GM08714 (cell line): Measurements from ENCODE around the gene FGF2.
"Not testable (repeated sequence)": the region's sequence is repeated elsewhere in the genome, so short reads cannot be mapped to it uniquely, and the experiment has no call there.

Experiments used
- H3K4me3 ChIP-seq: fragments of 200-500 bp; sonication (Bioruptor generic); 2 replicates; pipeline ENCODE4 v1.5.1; 2014; ENCODE audit warnings: mild to moderate bottlenecking, low read length, inconsistent platforms
- ZNF274 ChIP-seq: IDR thresholded peaks from 2 replicates; pipeline ENCODE4 v1.6.1; 2012; ENCODE audit warnings: mild to moderate bottlenecking, low read depth, low read length

Gene FGF2

DNA sequence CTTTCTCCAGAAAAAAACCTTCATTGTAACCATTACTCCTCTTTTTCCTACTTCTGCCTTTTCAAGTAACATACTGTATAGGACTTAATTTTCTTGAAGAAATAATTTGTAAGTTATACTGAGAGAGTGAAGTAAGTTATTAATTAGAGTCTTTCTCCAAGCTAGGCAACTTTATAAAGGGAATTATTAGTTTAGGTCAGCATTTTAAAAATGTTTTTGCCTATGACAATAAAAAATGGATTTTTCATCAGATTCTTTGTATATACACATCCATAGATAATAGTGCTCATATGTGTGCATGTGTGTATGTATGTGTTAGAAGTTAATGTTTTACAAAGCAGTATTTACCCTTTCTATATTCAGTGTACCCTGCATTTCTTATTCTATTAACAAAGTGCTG is 106.1 kb downstream of the FGF2 start:
- no peak for TF ChIP-seq ZNF274
- no peak overlapping the region for H3K4me3 ChIP-seq

- not testable (repeated sequence) for H3K4me3 ChIP-seq
Observed at GRCh38 chr4:122945136-122945535, 118.5 kb downstream of the FGF2 start.

DNA sequence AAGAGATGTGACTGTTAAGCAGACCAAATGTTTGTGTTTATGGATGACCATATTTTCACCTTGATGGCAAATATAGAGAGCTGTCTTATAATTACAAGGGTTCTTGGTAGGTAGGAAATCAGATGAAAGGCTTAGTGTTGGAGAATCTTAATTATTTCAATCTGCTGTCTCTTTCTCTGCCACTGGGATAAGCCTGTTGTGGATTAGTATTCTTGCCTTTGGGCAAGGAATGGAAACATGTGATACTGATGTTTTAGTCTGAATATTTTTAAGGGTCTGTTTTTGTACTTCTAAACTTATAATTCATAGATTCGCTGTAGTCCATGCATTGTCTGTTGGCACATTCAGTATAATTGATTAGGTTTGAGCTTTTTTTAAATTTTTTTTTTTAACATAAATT is 119.5 kb downstream of the FGF2 start:
- H3K4me3 ChIP-seq: no peak overlapping the region
- no peak for TF ChIP-seq ZNF274
